Stimulated activated CD8-positive, alpha-beta memory T cell treated with anti-CD3 and anti-CD28 coated beads, Interleukin-7, amount 100 ng/mL, for 1 hour (primary cell): ENCODE data around the gene OR14C36.
"Not testable (repeated sequence)": the region's sequence is repeated elsewhere in the genome, so short reads cannot be mapped to it uniquely, and the experiment has no call there.

Source experiments
- DNase-seq, 2 donors: peaks; one replicate each; pipeline ENCODE4 v3.0.0-alpha.2; 2020; ENCODE audit warnings: low read depth in 2 of 2

The OR14C36 gene

GRCh38 chr1:248348475-248348874, at the start of gene OR14C36:
OR14C36 (plus strand) TSS chr1:248348775; CDS start chr1:248348775, 0 bp downstream.
- no peak for DNase-seq

GRCh38 chr1:248303324-248303723, 45.3 kb upstream of the OR14C36 start, which contains the start of gene OR2T12:
OR2T12 (minus strand) TSS chr1:248303424; CDS start chr1:248295578, 7,846 bp downstream.
- no peak for DNase-seq

- DNase-seq, result not testable (repeated sequence)
Observed at GRCh38 chr1:248305672-248306071, 42.9 kb upstream of the OR14C36 start.

- no peak for DNase-seq
Observed at GRCh38 chr1:248306103-248306502, 42.5 kb upstream of the OR14C36 start.

GRCh38 chr1:248306740-248307139, 41.8 kb upstream of the OR14C36 start:
- DNase-seq, result not testable (repeated sequence)

- no peak for DNase-seq
Observed at GRCh38 chr1:248316796-248317195, 31.8 kb upstream of the OR14C36 start.

- DNase-seq, result no peak
Observed at GRCh38 chr1:248324468-248324867, 24.1 kb upstream of the OR14C36 start, which contains the start of gene OR2M7. OR2M7 (minus strand) TSS chr1:248324568; CDS start chr1:248324568, 0 bp downstream.

- DNase-seq, result no peak
Observed at GRCh38 chr1:248343451-248343850, 5.1 kb upstream of the OR14C36 start.

GRCh38 chr1:248359415-248359814, 10.8 kb downstream of the OR14C36 start:
- DNase-seq, result no peak

GRCh38 chr1:248361121-248361715, 12.6 kb downstream of the OR14C36 start, which contains the start of gene OR2T4:
OR2T4 (plus strand) TSS chr1:248361665; CDS start chr1:248361665, 0 bp downstream.
- DNase-seq, result no peak

GRCh38 chr1:248366609-248367008, 18.0 kb downstream of the OR14C36 start:
- no peak for DNase-seq

- DNase-seq, result no peak
Observed at GRCh38 chr1:248372394-248372793, 23.8 kb downstream of the OR14C36 start.

GRCh38 chr1:248373761-248374160, 25.2 kb downstream of the OR14C36 start:
- no peak for DNase-seq

GRCh38 chr1:248375446-248375845, 26.9 kb downstream of the OR14C36 start, which contains the start of gene OR2T6:
OR2T6 (plus strand) TSS chr1:248375746; CDS start chr1:248387609, 11,863 bp downstream.
- DNase-seq, result no peak

GRCh38 chr1:248376916-248377315, 28.3 kb downstream of the OR14C36 start:
- no peak for DNase-seq

GRCh38 chr1:248380854-248381253, 32.3 kb downstream of the OR14C36 start:
- no peak for DNase-seq

- no peak for DNase-seq
Observed at GRCh38 chr1:248388426-248388825, 39.9 kb downstream of the OR14C36 start.

GRCh38 chr1:248393050-248393449, 44.5 kb downstream of the OR14C36 start:
- DNase-seq, result no peak
